NCI-H82 treated with DMSO at 0.1 percent for 48 hours (cell line): ENCODE data around the gene ADCY9.
"Not testable (repeated sequence)": the region's sequence is repeated elsewhere in the genome, so short reads cannot be mapped to it uniquely, and the experiment has no call there.

Source experiments
- DNase-seq: peaks from one replicate; lab custom pipeline; 2025; ENCODE audit not compliant: unreplicated experiment; lab: John Stamatoyannopoulos, UW

The ADCY9 gene

DNA sequence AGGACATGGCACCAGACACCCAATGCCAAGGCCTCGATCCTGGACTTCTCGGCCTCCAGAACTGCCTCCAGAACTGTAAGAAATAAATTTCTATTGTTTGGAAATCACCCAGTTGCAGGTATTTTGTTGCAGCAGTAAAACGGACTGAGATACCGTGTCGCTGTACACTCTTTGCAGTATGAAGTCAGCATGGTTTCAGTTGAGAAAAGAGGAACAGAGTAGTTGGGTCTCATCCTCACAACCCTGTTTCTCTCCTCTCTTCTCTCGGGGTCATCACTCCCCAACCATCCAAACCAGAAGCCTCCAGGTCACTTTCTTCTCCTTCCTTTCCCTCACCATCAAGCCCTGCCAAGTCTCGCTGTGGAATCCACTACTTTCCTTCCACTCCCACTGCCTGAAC, 77.8 kb downstream of the ADCY9 start:
- DNase-seq: no peak

DNA sequence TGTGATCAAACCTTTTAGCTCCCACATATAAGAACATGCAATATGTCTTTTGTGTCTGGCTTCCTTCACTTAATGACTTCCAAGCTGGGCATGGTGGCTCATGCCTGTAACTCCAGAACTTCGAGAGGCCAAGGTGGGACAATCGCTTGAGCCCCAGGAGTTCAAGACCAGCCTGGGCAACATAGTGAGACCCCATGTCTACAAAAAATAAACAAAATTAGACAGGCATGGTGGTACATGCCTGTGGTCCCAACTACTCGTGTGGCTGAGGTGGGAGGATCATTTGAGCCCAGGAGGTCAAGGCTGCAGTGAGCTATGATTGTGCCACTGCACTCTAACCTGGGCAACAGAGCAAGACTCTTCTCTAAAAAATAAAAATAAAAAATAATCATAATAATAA, 79.3 kb downstream of the ADCY9 start:
- DNase-seq: not testable (repeated sequence)

DNA sequence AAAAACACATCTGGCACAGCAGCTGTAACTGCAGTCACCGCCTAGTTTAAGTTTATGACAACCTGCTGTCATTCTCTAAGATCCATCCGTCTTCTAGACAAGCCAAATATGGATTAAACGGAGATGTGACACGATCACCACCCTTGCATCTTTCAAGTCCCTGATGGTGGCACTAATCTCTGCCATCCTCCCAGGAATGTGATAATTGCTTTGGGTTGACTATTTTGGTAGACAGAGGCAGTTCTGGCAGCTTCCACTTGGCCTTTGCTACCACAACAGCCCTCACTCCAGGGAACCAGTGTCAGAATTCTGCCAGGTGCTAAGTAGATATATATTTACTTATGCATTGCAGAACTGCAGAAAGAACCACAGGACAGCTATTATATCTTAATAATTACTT, 81.3 kb downstream of the ADCY9 start:
- DNase-seq: no peak

DNA sequence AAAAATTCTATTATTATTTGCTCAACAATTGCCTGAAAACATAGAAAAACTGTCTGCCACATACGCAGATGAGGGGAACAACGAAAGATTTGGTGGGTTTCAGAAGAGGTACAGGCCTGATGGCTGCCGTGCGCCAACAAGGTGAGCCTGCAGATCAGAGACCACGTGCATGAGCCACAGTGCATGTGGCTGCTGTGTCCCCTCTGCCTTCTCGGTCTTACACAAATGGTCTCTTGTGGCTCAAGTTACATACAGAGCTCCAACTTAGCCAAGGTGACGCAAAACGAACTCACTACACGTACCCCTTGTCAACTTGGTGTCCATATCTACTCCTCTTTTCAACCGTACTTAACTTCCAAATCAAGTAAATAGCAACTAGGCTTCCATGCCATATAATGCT, 82.3 kb downstream of the ADCY9 start:
- DNase-seq: no peak

DNA sequence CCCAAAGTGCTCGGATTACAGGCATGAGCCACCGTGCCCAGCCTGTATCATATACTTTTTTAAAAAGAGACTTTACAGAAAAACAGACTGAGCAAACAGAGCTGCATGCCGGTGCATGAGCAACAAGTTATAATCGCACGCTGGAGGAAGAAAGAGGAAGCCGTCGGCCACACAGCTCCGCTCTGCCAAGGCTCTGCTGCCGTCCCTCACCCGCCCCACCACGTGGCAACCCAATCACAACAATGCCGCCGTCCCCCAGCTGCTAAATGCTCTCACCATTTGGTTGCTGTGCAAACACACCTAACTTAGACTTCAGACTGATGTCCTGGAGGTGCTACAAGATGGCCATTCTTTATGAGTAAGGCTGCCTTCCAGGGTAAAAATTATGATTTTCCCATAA, 83.5 kb downstream of the ADCY9 start:
- no peak for DNase-seq

DNA sequence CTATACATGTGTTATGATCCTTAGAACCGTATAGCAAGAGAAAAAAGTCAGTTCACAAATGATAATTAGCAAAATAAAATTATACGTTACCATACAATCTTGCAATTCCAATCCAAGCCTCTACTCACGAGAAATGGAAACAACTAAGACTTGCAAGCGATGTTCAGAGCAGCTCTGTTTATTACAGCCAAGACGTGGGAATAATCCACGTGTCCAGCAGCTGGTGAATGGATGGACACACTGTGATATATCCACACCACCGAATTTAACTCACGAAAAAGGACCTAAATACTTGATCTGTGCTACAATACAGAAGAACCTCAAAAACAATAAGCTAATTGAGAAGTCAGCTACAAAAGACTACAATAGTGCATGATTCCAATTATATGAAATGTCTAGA, 88.1 kb downstream of the ADCY9 start:
- no peak for DNase-seq

DNA sequence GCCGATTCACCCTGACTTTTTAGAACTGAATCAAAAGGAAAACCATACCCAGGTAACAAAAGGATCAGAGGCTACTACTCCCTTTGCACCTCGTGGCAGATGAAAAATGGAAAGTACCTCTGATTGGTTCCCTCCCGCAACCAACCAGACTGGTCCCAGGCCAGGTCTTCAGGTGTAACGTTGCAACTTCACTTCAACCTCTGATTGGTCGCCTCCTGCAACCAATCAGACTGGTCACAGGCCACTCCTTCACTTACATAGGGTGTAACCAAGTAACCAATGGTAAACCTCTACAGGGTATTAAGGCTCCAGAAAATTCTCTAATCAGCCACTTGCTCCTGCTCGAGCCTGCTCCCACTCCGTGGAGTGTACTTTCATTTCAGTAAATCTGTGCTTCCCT, 89.4 kb downstream of the ADCY9 start:
- DNase-seq: no peak

DNA sequence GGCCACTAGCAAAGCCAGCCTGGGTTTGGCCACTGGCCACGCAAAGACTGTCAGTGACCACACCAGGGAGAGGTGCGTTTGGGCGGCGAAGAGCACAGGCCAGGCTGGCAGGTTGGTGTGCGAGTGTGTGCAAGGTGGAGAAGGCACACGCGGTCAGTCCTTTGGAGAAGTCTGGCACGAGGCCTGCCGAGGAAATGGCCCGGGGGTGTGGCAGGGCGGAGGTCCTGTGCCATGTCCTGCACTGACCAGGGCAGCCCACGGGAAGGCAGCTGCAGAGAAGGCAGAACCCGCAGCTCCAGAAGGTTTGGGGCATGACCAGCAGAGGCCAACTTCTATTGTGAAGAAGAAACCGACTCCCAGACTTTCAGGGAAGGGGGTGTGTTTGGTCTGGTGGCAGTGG, 90.8 kb downstream of the ADCY9 start:
- no peak for DNase-seq

DNA sequence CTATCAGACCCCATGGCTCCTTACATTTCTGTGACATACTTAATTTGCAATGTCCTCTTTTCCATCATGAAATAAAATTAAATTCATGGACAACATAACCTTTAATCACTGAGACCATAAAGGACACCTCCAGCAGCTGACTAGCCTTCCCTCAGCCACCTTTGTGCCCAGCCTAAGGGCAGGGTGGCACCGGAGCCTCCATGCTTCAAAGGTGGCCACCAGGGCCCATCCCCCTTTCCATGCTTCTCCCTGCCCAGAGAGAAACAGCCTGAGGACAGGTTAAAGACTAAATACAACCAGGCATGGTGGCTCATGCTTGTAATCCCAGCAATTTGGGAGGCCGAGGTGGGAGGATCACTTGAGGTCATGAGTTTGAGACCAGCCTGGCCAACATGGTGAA, 94.3 kb downstream of the ADCY9 start:
- DNase-seq: no peak

DNA sequence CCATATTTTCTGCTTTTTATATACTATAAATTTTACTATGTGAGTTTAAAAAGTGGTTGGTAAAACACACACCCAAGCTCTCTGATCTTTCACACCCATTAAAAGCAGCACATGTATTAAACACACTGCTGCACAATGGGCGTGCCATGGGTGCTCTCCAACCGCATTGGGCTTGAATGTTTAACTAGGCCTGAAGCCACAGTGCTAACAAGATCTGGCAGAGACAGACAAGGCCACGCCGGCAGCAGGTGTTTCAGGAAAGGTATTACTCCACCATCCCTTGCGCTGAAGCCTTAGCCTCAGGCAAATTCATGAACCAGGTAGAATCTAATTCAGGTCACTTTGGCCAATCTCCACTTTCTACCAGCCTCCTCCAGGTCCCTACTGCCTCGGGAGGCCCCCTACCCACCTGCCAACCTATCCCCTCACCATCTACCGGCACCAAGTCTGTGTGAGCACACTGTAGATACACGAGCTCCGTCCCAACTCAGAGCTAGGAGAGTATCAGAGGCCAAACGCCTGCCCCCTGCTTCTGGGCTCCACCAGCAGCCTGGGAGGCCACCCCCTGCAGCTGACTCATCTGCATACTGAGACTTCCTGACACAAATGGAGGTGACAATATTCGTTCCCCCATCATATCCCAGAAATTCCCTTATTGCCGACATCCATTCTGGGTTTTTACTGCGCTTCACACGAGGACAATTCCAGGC, 95.0 kb downstream of the ADCY9 start:
- DNase-seq: no peak

DNA sequence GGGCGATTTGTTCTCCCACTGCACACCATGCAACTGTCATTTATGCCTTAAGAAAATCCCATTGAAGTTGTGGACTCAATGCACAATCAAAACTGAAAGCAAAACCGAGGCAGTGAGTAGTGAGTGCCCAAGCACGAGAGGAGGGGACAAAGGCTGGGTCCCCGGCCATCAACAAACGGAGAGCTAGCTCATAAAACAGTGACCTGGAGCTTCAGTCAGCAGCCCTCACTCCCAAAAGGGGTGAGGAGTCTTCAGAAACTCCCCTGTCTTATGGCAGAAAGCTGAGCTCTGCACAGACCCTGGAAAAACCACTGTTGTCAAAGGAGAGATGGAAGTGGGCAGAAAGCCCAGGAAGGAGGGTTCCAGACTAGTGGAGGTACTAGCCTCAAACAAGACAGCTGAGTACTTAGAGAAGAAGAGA, 96.9 kb downstream of the ADCY9 start:
- DNase-seq: no peak

DNA sequence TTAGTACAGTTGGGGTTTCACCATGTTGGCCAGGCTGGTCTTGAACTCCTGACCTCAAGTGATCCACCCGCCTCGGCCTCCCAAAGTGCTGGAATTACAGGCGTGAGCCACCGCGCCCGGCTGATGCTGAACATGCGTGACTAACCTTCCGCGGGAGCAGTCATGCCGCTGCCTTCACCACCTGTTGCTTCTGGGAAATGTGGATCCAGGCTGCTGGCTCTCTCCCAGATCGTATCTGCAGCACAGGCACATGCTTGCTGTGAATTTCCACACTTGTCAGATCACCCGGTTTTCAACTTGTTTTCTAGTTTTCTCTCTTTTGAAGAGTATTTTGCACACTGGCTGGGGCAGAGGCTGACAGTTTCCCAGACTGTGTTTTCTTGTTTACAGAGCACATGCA, 97.9 kb downstream of the ADCY9 start:
- DNase-seq: no peak

DNA sequence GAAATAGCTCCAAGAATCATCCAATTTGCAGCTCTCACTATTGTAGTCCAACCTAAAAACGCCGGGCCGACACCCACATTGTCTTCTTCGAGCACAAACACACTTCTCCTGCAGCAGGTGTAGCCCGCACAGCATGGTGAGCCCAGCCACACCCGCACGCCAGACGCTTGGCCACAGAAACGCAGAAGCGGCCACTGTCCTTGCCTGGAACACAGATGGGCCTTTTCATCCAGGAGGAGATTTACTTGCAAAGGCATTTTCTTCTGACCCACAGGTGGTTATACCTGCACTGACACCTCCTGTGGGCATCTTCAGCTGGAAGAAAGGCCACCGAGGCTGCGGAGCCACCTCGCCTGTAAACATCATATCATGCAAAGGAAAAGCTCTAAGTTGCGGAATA, 98.4 kb downstream of the ADCY9 start:
- DNase-seq: no peak

DNA sequence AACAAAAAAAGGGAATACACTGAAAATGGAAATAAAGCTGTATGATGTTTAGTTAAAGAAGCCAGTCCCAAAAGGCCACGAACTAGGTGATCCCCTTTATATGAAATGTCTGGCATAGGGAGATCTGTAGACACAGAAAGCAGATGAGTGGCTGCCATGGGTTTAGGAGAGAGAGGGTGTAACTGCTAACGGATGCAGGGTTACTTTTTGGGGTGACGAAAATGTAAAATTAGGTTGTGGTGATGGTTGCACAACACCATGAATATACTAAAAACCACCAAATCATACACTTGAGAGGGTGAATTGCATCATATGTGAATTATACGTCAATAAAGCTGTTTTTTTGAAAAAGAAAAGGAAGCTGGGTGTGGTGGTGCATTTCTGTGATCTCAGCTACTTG, 99.6 kb downstream of the ADCY9 start:
- no peak for DNase-seq

DNA sequence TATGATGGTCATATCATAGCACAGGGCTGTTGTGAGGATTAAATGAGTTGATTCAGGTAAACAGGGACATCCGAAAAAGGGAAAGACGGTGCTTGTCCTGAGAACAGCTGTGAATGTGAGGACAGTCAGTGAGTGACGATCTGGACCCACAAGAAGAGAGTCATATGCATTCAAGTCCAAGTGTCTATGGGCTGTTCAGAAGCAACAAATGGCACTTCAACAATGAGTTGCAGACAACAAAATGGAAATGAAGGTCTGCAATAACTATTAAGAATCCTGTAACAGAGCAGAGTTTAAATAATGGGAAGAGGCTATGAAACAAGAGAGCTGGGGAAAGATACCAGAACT, 100.3 kb downstream of the ADCY9 start:
- no peak for DNase-seq

DNA sequence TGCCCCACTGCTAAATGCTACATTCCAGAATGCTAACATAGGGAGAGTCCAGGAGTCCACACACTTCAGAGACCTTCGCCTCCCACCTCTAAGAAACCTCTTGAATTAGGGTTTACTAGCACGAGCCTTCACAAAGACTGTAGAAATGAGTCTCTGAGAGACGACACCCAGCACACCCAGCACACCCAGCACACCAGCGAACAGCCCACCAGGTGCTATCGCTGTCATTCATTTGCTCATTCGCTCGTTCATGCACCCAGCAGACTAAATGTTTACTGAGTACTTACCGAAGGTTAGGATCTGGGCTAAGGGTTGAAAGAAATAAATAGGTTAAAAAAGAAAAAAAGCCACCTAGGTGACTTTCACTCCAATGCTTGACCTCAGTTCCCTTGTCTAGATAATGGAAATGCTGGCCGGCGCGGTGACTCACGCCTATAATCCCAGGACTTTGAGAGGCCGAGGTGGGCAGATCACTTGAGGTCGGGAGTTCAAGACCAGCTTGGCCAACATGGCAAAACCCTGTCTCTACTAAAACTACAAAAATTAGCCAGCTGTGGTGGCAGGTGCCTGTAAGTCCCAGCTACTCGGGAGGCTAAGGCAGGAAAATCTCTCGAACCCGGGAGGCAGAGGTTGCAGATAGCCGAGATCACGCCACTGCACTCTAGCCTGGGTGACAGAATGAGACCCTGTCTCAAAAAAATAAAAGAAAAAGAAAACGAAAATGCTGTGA, 100.8 kb downstream of the ADCY9 start:
- no peak for DNase-seq

DNA sequence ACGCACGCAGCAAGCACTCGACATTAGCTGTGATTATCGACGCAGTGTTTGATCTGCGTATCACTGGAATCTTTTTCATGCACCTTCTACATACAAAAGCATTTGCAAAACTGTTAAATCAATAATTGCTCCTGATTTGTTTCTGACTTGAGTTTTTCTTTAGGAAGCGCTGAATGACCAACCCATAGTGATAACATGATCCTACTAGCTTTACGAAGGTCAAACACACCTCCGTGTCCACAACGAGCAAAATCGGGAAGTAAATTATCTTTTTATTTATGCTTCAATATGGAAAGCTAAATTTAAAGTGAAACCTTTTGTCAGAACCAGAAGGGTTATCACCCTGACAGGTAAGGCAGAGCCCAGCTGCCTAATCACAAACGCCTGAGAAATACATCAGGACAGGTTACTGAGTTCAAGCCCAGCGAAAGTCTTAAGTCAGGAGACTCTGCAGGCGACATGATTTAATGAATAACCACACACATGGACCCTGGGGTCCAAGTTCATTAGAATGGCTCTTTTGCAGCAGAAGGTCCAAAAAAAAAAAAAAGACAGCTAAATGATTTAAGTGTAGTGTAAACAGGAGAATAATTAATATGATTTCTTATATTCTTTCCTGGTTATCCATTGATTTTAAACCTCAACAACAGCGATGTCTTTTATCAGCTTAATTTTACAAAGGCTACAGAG, 104.2 kb downstream of the ADCY9 start:
- no peak for DNase-seq

DNA sequence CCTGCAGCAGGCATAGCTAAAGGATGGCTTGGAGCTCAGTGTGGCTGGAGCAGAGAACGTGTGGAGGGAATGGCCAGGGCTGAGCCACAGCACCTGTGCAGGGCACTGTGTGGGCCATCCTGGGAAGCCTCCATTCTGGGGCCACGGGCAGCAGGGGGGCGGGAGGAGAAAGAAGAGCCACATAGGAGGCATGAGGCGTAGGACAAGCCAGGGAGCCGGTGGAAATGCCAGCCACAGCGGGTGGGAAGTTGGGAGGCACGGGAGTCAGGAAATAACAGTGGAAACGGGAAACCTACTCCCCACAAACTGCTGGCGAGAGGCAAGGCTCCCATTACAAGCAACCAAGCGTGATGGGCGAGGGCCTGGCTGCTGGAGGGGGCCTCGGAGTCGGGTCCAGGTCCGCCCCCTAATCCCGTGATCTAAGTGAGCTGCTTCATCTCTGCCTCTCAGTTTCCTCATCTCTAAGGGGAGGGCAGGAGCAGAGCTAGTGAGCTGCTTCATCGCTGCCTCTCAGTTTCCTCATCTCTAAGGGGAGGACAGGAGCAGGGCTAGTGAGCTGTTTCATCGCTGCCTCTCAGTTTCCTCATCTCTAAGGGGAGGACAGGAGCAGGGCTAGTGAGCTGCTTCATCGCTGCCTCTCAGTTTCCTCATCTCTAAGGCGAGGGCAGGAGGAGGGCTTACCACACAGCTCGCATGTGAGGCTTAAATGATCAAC, 104.9 kb downstream of the ADCY9 start:
- DNase-seq: no peak

DNA sequence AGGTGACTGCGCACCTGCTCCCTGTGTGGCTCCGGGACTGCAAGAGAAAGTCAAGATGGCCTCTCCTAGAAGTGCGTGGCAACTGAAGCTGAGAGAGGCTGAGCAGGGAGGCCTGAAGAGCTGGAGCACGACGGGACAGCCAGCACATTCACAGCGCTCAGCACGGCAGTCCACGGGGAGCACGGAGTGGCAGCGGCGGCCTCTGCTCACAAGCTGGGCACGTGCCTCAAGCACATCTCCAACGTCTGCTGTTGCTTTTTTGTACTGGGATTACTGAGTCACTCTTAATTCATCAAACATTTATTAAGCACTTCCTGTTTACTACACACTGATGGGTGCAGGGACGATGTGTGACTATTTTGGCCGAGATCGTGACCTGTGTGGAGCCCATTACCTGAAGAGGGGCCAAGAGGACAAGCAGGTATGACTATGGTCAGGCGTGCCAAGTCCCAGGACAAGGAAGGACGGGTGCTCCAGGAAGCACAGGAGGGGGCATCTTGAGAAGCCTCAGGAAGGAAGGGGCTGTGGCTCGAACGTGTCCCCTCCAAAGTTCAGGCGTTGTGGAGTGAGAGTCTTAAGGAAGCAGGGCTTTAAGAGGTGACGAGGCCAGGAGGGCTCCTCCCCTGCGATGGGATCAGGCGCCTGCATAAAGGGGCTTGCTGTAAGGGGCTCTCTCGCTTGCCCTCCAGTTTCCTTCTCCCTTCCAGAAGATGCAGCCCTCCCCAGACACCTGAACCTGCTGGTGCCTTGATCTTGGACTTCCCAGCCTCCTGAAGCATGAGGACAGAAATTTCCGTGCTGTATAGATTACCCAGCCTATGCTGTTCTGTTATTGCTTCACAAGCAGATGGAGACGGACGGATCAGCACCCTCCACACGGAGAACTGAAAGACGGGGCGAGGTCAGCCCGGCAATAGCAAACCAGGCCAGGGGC, 105.8 kb downstream of the ADCY9 start:
- no peak for DNase-seq

DNA sequence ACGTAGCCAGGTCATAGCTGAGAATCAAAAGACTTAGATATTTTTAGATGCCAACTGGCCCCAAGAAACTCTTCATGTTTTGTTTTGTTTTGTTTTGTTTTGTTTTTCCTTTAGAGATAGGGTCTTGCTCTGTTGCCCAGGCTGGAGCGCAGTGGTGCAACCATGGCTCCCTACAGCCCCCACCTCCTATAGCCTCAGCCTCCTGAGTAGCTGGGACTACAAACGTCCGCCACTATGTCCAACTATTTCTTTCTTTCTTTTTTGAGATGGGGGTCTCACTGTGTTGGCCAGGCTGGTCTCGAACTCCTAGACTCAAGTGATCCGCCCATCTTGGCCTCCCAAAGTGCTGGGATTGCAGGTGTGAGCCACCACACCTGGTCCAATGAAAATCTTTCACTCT, 107.1 kb downstream of the ADCY9 start:
- DNase-seq: no peak

DNA sequence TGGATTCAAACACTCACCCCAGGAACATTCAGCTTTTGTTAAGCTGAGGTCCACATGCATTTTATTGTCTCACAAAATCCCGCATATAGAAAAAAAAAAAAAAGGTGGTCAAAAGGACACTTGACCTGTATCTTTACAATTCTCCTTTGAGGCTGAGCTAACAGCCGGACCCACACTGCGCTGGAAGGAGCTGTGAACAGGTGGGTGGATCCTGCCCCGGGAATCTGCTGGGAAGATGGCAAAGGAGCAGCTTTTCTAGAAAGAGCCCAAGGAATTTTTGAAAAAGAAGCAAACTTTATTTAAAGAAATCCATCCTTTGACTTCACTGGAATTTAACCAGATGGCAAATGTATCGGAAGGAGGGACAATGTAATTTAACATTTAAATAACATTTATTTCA, 108.1 kb downstream of the ADCY9 start:
- no peak for DNase-seq
